D341Med (cell line): Measurements from ENCODE around the gene TMEM273.

Experiments used
- DNase-seq: peaks from one replicate; pipeline ENCODE4 v3.0.0; 2012; ENCODE audit warnings: low spot score

Gene TMEM273

GRCh38 chr10:49164559-49165188 lies 23.5 kb downstream of the TMEM273 start:
- DNase-seq = peak; percentile 58

- DNase-seq = no peak
These were observed 24.4 kb downstream of the TMEM273 start for GRCh38 chr10:49163741-49164140.

- DNase-seq = no peak
These were observed 25.4 kb downstream of the TMEM273 start for GRCh38 chr10:49162761-49163310.

GRCh38 chr10:49162063-49162462 lies 26.1 kb downstream of the TMEM273 start:
- DNase-seq = no peak

- no peak for DNase-seq
These were observed 26.7 kb downstream of the TMEM273 start for GRCh38 chr10:49161411-49161997.

GRCh38 chr10:49160814-49161213 lies 27.4 kb downstream of the TMEM273 start:
- DNase-seq = no peak

- DNase-seq = no peak
These were observed 28.1 kb downstream of the TMEM273 start for GRCh38 chr10:49160110-49160509.

- DNase-seq = no peak
These were observed 29.3 kb downstream of the TMEM273 start for GRCh38 chr10:49158915-49159314.

GRCh38 chr10:49158404-49158803 lies 29.8 kb downstream of the TMEM273 start:
- no peak for DNase-seq

- DNase-seq = no peak
These were observed 31.0 kb downstream of the TMEM273 start for GRCh38 chr10:49157229-49157628.

GRCh38 chr10:49154641-49155040 lies 33.5 kb downstream of the TMEM273 start:
- no peak for DNase-seq

GRCh38 chr10:49153971-49154370 lies 34.2 kb downstream of the TMEM273 start:
- no peak for DNase-seq

- DNase-seq = no peak
These were observed 35.1 kb downstream of the TMEM273 start for GRCh38 chr10:49153115-49153514.

GRCh38 chr10:49152663-49153062 lies 35.5 kb downstream of the TMEM273 start:
- no peak for DNase-seq

- no peak for DNase-seq
These were observed 36.2 kb downstream of the TMEM273 start for GRCh38 chr10:49152037-49152436.

- DNase-seq = no peak
These were observed 36.7 kb downstream of the TMEM273 start for GRCh38 chr10:49151481-49151880.

GRCh38 chr10:49151025-49151445 lies 37.2 kb downstream of the TMEM273 start:
- DNase-seq = no peak

- DNase-seq = no peak
These were observed 37.8 kb downstream of the TMEM273 start for GRCh38 chr10:49150426-49150825.

GRCh38 chr10:49149881-49150280 lies 38.3 kb downstream of the TMEM273 start:
- no peak for DNase-seq

- no peak for DNase-seq
These were observed 44.0 kb downstream of the TMEM273 start for GRCh38 chr10:49144058-49144720.

- DNase-seq = no peak
These were observed 44.9 kb downstream of the TMEM273 start for GRCh38 chr10:49143249-49143648.

GRCh38 chr10:49141541-49142332 lies 46.5 kb downstream of the TMEM273 start:
- DNase-seq = no peak
